GM19438 (cell line): Measurements from ENCODE around the gene PAPLN.

Experiments used
- ATAC-seq: cut with Tn5 transposase; IDR thresholded peaks from one replicate; pipeline ENCODE4 v1.9.1; 2021; ENCODE audit warnings: low read depth; ENCODE audit not compliant: unreplicated experiment

The PAPLN gene

DNA sequence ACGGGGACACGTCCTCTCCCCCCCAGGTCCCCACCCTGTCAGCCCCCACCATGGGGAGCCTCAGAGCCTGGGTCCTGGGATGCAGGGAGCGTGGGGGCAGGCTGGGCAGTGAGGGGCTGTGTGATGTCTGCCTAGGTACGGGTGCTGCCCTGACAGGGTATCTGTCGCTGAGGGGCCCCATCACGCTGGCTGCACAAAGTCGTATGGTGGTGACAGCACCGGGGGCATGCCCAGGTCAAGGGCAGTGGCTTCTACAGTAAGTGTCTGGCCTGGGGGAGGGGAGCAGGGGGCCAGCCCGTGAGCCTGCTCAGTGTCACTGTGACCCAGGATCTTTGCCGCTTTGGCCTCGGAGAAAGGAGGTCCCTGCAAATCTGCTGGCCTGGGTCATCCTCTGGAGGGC is 23.3 kb downstream of the PAPLN start:
- ATAC-seq = no peak

DNA sequence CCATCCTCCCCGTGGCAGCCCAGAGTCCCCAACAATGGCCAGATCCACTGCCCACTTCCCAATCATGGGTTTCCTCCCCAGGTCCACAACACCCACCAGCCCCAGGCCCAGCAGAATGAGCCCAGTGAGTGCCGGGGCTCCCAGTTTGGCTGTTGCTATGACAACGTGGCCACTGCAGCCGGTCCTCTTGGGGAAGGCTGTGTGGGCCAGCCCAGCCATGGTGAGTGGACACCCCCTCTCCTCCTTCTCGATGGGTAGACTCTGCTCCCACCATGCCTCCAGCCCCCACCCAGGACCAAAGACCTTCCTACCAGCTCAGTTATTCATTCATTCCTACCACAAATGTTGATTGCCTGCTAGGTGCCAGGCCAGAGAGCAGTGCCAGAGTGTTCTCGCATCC is 23.8 kb downstream of the PAPLN start:
- no peak for ATAC-seq

DNA sequence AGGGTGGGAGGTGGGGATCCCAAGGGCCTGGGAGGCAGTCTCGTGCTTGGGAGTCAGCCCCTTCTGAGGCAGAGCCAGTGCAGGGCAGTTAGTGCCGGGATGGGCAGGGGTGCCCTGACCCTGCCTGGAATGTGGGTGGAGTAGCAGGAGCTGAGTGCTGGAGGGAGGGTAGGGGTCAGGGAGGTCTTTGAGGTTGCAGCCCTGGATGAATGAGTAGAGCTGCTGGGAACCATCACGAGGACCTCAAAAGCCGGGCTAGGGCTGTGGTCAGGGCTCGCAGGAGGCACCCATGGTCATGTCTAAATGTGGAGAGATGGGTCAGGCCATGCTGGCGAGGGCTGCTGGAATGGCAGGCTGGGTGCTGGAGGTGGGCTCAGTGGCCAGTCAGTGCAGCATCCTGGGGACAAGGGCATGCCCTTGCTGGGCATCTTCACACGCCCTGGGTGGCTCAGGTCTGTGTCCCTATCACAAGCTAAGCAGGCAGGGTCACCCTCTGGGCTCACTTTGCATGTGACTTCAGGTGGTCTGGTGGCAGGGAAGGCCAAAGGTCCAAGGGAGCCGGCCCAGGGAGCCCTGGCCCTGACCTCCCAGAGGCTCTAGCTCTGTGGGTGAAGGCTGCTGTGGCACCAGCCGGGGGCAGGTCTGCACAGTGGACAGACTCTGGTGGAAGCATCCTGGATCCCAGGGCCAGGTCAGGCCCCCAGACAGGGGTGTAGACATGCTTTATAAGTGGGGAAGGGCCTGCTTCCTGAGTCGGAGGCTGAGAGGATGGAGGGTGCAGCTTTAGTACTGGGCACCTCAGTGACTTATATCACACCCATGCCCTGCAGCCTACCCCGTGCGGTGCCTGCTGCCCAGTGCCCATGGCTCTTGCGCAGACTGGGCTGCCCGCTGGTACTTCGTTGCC is 24.5 kb downstream of the PAPLN start:
- ATAC-seq = no peak

DNA sequence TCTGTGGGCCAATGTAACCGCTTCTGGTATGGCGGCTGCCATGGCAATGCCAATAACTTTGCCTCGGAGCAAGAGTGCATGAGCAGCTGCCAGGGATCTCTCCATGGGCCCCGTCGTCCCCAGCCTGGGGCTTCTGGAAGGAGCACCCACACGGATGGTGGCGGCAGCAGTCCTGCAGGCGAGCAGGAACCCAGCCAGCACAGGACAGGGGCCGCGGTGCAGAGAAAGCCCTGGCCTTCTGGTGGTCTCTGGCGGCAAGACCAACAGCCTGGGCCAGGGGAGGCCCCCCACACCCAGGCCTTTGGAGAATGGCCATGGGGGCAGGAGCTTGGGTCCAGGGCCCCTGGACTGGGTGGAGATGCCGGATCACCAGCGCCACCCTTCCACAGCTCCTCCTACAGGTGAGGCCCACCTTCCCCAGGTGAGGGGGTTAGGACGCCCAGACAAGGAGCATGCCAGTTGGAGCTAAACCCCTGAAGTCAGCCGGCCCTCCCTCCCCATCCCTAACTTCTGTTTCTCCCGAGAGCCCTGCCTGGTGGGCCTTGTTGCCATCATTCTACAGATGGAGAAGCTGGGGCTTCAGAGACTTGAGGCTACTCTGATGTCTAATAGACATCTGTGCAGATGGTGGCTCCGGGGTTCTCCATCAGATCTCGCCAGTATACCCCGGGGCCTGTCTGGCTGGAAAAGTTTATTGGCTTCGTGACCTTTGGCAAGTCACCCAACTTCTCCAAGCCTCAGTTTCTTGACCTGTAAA is 25.3 kb downstream of the PAPLN start:
- no peak for ATAC-seq

DNA sequence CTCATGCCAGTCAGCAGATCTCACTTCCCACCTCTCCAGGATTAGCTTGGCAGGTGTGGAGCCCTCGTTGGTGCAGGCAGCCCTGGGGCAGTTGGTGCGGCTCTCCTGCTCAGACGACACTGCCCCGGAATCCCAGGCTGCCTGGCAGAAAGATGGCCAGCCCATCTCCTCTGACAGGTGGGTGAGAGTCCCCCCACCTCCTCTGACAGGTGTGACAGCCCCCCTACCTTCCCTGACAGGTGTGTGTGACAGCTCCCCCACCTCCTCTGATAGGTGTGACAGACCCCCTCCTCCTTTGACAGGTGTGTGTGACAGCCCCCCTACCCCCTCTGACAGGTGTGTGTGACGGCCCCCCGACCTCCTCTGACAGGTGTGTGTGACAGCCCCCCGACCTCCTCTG is 26.3 kb downstream of the PAPLN start:
- ATAC-seq = no peak

DNA sequence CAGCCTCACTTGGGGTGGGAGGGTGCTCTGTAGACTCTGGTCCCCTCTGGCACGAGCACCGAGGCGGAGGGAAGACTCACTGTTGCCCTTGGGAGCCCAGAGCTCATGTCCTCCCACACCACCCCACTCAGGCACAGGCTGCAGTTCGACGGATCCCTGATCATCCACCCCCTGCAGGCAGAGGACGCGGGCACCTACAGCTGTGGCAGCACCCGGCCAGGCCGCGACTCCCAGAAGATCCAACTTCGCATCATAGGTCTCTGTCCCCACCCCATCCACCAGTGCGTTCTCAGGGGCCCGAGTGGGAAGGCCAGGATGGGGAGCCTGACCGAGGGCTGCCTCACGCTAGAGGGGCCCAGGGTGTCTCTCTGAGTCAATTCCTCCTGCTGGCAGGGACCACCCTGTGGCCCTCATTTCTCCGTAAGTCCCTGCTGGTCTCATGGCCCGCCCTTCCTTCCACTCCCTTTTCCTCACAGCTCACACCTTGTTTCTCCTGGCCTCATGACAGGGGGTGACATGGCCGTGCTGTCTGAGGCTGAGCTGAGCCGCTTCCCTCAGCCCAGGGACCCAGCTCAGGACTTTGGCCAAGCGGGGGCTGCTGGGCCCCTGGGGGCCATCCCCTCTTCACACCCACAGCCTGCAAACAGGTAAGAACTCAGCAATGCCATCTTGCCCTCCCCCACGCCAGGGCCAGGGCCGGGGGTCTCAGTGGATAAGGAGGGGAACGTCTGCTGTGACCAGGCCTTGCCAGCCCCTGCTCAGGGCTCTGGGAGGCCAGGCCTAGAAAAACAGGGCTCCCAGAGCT is 27.0 kb downstream of the PAPLN start:
- no peak for ATAC-seq

DNA sequence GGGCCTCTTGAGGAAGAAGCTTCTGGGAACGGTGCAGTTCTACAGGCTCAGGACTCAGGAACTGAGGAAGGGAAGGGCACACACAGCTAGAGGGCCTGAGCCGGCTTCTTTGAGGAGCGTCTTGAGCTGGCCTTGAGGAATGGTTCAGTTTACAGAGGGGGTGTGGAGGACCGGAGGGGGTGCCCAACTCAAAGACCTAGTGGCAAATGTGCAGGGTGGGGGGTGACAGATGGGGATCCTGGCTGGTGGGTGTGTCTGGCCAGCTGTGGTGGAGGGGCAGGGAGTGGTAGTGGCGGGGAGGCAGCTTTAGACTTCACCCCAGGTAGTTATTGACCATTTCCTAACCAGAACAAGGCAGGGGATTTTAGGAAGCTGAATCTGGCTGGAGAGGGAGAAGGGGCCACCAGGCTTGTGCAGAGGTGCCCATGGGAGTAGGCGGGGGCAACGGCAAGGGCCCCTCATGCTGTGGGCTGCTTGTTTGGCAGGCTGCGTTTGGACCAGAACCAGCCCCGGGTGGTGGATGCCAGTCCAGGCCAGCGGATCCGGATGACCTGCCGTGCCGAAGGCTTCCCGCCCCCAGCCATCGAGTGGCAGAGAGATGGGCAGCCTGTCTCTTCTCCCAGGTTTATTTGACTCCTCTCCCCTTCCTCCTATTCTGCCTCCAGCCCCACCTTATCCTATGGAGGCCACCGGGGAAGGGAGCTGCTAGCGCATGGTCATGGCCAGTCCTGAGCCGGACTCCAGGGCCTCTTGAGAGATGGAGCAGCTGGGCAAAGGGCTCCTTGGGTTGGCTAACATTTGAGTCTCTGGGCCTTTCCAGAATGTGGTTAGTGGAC is 27.8 kb downstream of the PAPLN start:
- ATAC-seq = no peak

DNA sequence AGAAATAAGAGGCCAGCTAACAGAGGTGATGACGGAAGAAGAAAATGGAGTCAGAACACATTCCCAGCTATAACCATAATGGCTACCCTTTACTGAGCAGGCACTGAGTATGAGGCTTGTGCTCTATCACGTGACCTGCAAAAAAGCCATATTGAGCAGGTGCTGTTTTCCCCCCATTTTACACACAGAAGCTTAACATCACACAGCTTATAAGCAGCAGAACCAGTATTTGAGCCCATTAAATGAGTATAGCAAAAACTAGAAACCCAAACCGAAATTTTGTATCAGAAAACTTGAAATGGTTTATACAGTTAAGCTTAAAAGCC is 28.4 kb downstream of the PAPLN start:
- no peak for ATAC-seq

DNA sequence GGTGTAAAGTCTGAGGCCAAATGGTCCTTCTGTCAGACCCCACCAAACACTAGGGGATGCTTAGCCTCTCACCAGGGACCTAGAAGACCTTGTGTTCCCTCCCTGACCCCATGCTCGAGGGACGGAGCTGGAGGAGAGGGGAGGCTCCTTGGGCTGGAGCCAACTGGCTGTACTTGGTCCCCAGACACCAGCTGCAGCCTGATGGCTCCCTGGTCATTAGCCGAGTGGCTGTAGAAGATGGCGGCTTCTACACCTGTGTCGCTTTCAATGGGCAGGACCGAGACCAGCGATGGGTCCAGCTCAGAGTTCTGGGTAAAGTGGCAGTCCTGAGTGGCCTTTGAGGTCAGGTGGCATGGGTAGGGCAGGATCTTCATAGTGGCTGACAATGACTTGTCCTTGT is 29.0 kb downstream of the PAPLN start:
- ATAC-seq = no peak

DNA sequence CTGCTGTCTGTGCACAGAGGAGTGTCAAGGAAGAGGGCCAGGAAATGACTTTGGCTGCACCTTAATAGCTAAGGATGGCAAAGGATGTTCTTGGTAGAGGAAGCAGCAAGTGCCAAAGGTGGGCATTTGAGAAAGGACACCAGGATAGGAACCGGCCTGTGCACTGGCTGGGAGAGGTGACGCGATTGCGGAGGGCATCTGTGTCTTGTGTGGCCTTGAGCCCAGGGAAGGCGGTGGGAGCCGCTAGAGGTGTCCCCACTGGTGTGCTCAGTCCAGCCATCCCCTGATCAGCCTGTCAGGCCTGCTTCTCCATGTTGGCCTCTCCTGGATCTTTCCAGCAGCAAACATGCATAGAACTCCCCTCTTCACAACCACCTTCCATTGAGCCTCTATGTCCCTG is 30.2 kb downstream of the PAPLN start:
- no peak for ATAC-seq

DNA sequence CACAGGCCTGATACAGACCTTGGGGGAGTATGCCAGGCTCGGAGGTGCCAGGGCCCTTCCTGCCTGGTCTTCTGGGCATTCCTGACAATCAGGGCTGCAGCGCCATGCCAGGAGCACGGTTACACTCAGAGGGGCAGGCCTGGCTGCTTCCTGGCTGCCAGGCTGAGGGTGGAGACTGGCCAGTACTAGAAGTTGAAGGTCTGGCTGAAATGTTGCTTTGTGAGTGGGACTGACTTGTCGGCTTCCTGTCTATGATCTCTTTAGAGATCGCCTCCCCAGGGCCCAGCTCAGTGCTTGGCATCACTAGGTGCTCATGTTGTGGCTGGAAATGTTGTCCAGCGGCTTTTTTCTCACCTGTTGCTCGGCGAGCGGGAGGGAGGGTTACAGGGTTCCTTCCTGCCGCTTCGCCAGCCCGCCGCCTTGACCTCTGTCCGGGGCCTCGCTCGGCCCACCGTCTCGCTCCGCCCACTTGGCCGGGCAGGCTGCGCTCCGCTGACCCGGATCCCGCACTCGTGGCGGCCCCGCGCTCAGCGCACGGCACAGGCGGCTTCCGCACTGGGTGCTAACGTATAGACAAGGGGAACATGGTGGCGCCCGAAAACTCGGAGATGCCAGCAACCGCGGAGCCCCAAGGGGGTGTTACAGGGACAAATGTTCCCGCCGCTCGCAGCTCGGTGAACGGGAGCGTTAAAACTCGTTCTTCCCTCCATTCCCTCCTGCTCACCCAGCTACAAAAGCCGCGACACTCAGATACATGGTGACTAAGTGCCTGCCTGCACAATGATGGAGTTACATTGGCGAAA is 32.6 kb downstream of the PAPLN start:
- ATAC-seq = peak; percentile 57

DNA sequence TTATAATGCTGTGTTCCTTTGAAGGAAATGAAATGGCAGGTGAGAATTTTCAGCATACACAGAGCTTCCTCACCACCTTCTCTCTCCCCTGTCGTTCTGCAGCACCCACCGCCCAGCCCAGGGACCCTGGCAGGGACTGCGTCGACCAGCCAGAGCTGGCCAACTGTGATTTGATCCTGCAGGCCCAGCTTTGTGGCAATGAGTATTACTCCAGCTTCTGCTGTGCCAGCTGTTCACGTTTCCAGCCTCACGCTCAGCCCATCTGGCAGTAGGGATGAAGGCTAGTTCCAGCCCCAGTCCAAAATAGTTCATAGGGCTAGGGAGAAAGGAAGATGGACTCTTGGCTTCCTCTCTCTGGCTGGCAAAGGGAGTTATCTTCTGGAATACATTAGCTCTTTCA is 35.1 kb downstream of the PAPLN start:
- ATAC-seq = no peak

DNA sequence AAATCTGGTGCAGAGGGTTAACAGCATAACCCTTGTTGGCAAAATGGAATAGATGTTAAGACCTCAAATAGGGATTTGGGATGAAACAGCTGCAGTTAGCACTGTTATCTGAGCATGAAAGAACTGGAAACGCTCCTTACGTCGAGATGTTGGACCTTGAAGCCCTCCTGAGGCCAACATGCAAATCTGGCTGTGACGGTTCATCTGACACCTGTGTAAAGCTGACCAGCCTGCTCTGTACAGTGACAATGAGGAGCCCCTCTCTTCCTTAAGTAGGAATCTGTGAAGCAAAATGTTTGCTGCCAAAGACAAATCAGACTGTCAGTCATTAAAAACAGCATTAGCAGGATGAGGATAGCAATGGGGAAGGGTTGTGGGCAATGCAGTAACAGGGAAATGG is 36.5 kb downstream of the PAPLN start:
- no peak for ATAC-seq

DNA sequence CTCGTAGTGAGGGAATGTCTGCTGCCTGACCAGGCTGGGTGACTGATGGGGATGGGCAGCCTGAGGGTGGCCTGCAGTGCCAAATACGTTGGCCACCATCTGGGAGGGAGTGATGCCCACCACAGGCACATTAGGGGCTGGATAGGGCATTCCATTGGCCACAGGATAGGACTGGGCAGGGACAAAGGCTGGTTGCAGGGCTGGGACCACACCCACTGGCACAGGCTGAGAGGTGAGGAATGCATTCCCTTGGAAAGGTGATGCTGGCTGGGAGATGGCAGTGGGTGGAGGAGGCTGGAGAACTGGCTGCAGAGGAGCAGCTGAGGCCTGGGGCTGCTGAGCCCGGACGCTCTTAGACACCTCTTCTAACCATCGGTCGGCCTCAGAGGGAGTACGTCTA is 39.5 kb downstream of the PAPLN start:
- ATAC-seq = no peak

DNA sequence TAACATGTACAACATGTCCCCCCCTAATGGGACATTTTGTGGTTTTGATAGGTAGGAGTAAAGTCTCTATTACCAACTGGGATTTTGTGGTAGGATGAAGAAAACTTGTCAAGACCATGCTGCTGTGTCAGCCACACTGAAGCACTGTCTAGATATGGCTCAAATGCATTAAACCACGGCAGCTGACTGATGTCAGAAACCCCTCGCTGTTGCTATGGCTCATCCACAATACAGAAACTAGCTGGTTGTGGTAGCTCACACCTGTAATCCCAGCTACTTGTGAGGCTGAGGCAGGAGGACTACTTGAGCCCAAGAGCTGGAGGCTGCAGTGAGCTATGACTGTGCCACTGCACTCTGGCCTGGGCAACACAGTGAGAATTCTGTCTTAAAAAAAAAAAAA is 40.1 kb downstream of the PAPLN start:
- no peak for ATAC-seq

DNA sequence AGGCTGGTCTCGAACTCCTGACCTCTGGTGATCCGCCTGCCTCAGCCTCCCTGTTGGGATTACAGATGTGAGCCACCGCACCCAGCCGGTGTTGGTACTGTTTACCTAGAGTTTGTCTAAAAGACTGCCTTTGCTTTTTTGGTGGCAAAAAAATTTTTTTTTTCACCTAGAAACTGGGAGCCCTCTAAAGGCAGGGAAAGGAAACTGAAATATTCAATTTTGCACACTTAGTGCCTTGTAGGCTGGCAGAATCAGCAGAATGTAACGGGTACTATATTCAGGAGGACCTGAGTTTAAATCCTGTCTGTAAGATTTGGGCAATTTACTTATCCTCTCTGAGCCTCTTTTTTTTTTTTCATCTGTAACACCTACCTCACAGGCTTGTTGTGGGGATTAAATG is 43.6 kb downstream of the PAPLN start:
- no peak for ATAC-seq

DNA sequence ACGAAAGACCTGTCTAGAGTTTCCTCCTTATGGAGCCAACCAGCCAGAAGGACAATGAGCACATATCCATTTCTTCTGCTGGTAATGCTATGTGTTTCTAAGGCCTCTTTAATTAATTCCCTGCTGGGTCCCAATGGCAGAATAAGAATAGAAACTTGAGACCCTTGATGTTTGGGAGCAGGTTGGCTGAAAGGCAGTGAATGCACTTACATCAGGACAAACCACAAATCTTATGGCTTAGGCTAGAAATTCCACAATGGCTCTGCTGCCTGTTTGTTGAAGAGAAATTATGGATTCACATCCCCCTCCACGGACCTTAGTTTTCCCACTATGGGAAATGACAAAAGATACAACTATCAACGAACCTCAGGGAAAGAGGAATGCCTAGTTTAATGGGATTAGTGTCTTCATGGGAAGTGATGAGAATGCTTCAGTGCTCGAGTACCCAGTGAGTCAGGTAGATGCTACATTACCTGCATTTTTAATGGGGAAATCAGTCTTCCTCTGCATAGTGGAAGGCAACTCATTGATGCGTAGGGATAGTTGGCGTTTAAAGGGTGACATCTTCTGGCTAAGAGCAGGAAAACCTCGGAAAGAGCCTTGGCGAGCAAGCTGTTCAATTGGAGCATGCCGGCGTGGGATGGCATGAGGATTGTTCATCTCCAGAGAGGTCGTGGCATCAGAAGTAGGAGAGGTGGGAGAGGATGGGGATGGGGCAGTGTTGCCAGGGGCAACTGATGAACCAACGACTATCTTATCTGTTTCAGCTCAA is 46.5 kb downstream of the PAPLN start:
- no peak for ATAC-seq

DNA sequence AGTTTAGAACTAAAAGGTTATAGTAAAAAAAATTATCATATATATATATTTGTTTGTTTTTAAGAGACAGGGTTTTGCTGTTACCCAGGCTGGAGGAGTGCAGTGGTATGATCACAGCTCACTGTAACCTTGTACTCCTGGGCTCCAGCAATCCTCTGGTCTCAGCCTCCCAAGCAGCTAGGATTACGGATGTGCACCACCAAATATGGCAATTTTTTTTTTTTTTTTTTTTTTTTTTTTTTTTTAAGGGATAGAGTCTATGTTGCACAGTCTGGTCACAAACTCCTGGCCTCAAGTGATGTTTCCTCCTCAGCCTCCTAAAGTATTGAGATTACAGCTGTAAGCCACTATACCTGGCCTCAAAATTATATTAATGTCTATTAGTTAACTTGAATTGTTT is 48.7 kb downstream of the PAPLN start:
- ATAC-seq = no peak

DNA sequence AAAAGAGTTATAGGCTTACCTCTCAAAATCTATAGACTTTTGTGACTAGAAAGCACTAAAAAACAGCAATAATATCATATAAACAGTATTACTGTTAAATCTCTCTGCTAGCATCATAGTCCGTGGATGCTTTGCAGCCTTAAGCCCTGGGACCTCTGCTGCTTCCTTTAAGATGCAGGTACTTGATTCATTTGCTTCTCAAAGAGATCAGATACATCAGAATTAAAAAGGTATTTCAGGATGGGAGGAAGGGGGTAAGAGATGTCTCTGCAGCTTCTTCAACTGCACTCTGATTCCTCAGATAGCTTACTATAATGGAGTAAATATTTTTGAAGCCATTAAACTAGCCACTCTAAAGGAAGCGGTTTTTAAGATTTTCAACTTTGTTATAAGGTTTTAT is 49.3 kb downstream of the PAPLN start:
- no peak for ATAC-seq
